H9 (cell line): Measurements from ENCODE around the gene GATA1. TPM values are rescaled to one million over a fixed set of nuclear protein-coding genes. Genes with fewer than 3 reads are reported as not detected.

ENCODE experiments used
- DNase-seq: peaks from one replicate; pipeline ENCODE4 v3.0.0-alpha.2; 2017
- H2AFZ ChIP-seq: one replicate; pipeline ENCODE4 v1.6.1; 2013; ENCODE audit warnings: mild to moderate bottlenecking, low read length, control low read depth, moderate library complexity
- H2AK5ac ChIP-seq: 2 replicates; pipeline ENCODE4 v1.6.1; 2013; ENCODE audit warnings: low read length, control low read depth, mixed read lengths; ENCODE audit not compliant: insufficient read length
- H2BK120ac ChIP-seq: one replicate; pipeline ENCODE4 v1.6.1; 2013; ENCODE audit warnings: low read depth, mild to moderate bottlenecking, low read length, control low read depth, inconsistent platforms; ENCODE audit not compliant: poor library complexity, severe bottlenecking
- H2BK12ac ChIP-seq: 2 replicates; pipeline ENCODE4 v1.6.1; 2013; ENCODE audit warnings: low read length, control low read depth, mixed read lengths, low read depth; ENCODE audit not compliant: insufficient read length
- H2BK15ac ChIP-seq: 2 replicates; pipeline ENCODE4 v1.6.1; 2013; ENCODE audit warnings: low read depth, low read length, control low read depth
- H2BK20ac ChIP-seq: one replicate; pipeline ENCODE4 v1.6.1; 2013; ENCODE audit warnings: low read depth, mild to moderate bottlenecking, low read length, control low read depth, inconsistent platforms; ENCODE audit not compliant: poor library complexity, severe bottlenecking
- H2BK5ac ChIP-seq: 2 replicates; pipeline ENCODE4 v1.6.1; 2013; ENCODE audit warnings: low read length, control low read depth, mixed read lengths; ENCODE audit not compliant: insufficient read length
- H3K14ac ChIP-seq: 2 replicates; pipeline ENCODE4 v1.6.1; 2013; ENCODE audit warnings: low read length, control low read depth; ENCODE audit not compliant: insufficient read depth
- H3K18ac ChIP-seq: 2 replicates; pipeline ENCODE4 v1.6.1; 2013; ENCODE audit warnings: low read depth, mild to moderate bottlenecking, mixed read lengths, low read length, control low read depth; ENCODE audit not compliant: insufficient read length
- H3K23ac ChIP-seq: 2 replicates; pipeline ENCODE4 v1.6.1; 2013; ENCODE audit warnings: low read length, control low read depth, mixed read lengths, low read depth; ENCODE audit not compliant: insufficient read length
- H3K23me2 ChIP-seq: 2 replicates; pipeline ENCODE4 v1.6.1; 2013; ENCODE audit warnings: low read depth, mild to moderate bottlenecking, mixed read lengths, low read length, control low read depth; ENCODE audit not compliant: insufficient read length, poor library complexity, severe bottlenecking
- H3K27ac ChIP-seq: 2 replicates; pipeline ENCODE4 v1.5.1; 2013; ENCODE audit warnings: low read length, control low read depth, mixed read lengths, low read depth; ENCODE audit not compliant: insufficient read length
- H3K27me3 ChIP-seq: 2 replicates; pipeline ENCODE4 v1.6.1; 2013; ENCODE audit warnings: low read length, control low read depth, inconsistent platforms; ENCODE audit not compliant: insufficient read depth
- H3K4ac ChIP-seq: 2 replicates; pipeline ENCODE4 v1.6.1; 2013; ENCODE audit warnings: low read depth, mild to moderate bottlenecking, control low read depth, inconsistent platforms, low read length, moderate library complexity
- H3K4me1 ChIP-seq: 2 replicates; pipeline ENCODE4 v1.6.1; 2013; ENCODE audit warnings: low read length, control low read depth, inconsistent platforms; ENCODE audit not compliant: insufficient read depth
- H3K4me2 ChIP-seq: 2 replicates; pipeline ENCODE4 v1.6.1; 2013; ENCODE audit warnings: low read length, control low read depth, mixed read lengths; ENCODE audit not compliant: insufficient read length, insufficient read depth
- H3K56ac ChIP-seq: 2 replicates; pipeline ENCODE4 v1.6.1; 2013; ENCODE audit warnings: low read depth, mild to moderate bottlenecking, mixed read lengths, low read length, control low read depth; ENCODE audit not compliant: insufficient read length
- H3K79me1 ChIP-seq: 2 replicates; pipeline ENCODE4 v1.6.1; 2013; ENCODE audit warnings: low read depth, mild to moderate bottlenecking, moderate library complexity, low read length, control low read depth, inconsistent platforms; ENCODE audit not compliant: insufficient read depth, poor library complexity, severe bottlenecking
- H3K79me2 ChIP-seq: 2 replicates; pipeline ENCODE4 v1.6.1; 2013; ENCODE audit warnings: low read length, control low read depth, inconsistent platforms; ENCODE audit not compliant: insufficient read depth
- H3K9ac ChIP-seq: 2 replicates; pipeline ENCODE4 v1.6.1; 2013; ENCODE audit warnings: low read length, control low read depth, mixed read lengths; ENCODE audit not compliant: insufficient read length; ENCODE audit errors: extremely low read depth
- H3K9me3 ChIP-seq: one replicate; pipeline ENCODE4 v1.6.1; 2013; ENCODE audit warnings: low read depth, low read length, inconsistent platforms; ENCODE audit not compliant: control insufficient read depth
- H3T11ph ChIP-seq: one replicate; pipeline ENCODE4 v1.6.1; 2013; ENCODE audit warnings: mild to moderate bottlenecking, low read length, control low read depth, inconsistent platforms
- H4K20me1 ChIP-seq: one replicate; pipeline ENCODE4 v1.6.1; 2013; ENCODE audit not compliant: control insufficient read depth, insufficient read length, insufficient read depth
- H4K5ac ChIP-seq: 2 replicates; pipeline ENCODE4 v1.6.1; 2013; ENCODE audit warnings: low read depth, mild to moderate bottlenecking, mixed read lengths, low read length, control low read depth; ENCODE audit not compliant: insufficient read length
- H4K8ac ChIP-seq: replicated peaks from 2 replicates; pipeline ENCODE4 v1.6.1; 2013; ENCODE audit warnings: low read length, control low read depth, mixed read lengths, low read depth; ENCODE audit not compliant: insufficient read length
- H4K91ac ChIP-seq: 2 replicates; pipeline ENCODE4 v1.6.1; 2013; ENCODE audit warnings: low read depth, mild to moderate bottlenecking, moderate library complexity, mixed read lengths, low read length, control low read depth; ENCODE audit not compliant: insufficient read length
- H3K27ac Mint-ChIP-seq, 3 experiments: 2 replicates in 2 of 3; 3 replicates in 1 of 3; pipeline ENCODE4 v1.8.0; 2020 to 2021; ENCODE audit warnings: mixed read lengths in 3 of 3, mild to moderate bottlenecking in 1 of 3, moderate library complexity in 1 of 3
- H3K27me3 Mint-ChIP-seq: 2 replicates; pipeline ENCODE4 v1.8.0; 2021; ENCODE audit warnings: low read depth, mild to moderate bottlenecking, moderate library complexity, mixed read lengths
- H3K36me3 Mint-ChIP-seq, 3 experiments: 2 replicates in 2 of 3; 3 replicates in 1 of 3; pipeline ENCODE4 v1.8.0; 2020 to 2021; ENCODE audit warnings: low read depth in 3 of 3, mixed read lengths in 3 of 3; ENCODE audit not compliant: insufficient read depth in 1 of 3
- H3K4me1 Mint-ChIP-seq, 2 experiments: 2 replicates each; pipeline ENCODE4 v1.8.0; 2020; ENCODE audit warnings: mixed read lengths in 2 of 2
- H3K4me3 Mint-ChIP-seq, 2 experiments: 2 replicates in 1 of 2; 3 replicates in 1 of 2; pipeline ENCODE4 v1.8.0; 2020 to 2021; ENCODE audit warnings: mild to moderate bottlenecking in 2 of 2, mixed read lengths in 2 of 2, moderate library complexity in 1 of 2
- H3K9me3 Mint-ChIP-seq, 2 experiments: 2 replicates in 1 of 2; 3 replicates in 1 of 2; pipeline ENCODE4 v1.8.0; 2020; ENCODE audit warnings: mild to moderate bottlenecking in 2 of 2, mixed read lengths in 2 of 2, moderate library complexity in 1 of 2
- WGBS: extraction: QIAGEN DNeasy Blood & Tissue Kit; methylation state at CpG from one replicate; pipeline ENCODE4 v1.1.7; 2013; ENCODE audit warnings: missing lambda C conversion rate, low lambda C conversion rate, mixed read lengths; ENCODE audit not compliant: insufficient read length; ENCODE audit errors: extremely low coverage; 5-methylcytosine and 5-hydroxymethylcytosine counted together
- total RNA-seq: library from RNA; stranded (reverse); gene quantifications from 2 replicates; pipeline ENCODE4 v1.2.1, GENCODE V29; 2021
- TF ChIP-seq, protein P1 (sequence below): fragments of 200-600 bp; sonication (generic); conservative IDR thresholded peaks from 3 replicates; pipeline ENCODE4 v1.8.0; 2021; ENCODE audit warnings: antibody characterized with exemption, mild to moderate bottlenecking

The GATA1 gene
- total RNA-seq, 1 experiment from 2014 or later: not detected

DNA sequence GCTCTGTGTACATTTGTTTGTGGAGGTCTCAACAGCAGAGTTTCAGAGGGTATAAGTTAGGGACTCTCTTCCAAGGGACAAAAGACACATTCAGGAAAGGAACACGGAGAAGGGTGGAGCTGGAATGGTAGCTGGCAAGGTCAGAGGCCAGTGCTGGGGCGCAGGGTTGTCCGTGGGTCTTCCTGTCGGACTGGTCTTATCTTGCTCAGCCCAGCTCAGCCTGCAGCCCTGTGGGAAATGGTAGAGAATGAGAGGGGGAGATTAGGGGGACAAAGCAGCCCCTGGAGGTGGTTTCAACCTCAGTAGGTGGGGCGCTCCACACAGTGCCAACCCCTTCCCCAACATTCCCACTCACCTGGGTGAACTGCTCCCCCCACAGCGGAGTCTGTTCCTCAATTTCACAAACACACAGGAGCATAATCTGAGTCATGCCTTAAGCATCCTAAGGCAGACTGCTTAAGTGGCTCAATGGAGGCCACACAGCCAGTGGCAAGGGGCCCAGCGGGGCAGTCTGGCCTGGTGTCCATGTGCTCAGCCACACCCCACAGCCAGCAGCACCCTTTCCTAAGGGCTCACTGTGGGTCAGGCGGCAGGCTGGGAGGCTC lies 8.6 kb downstream of the GATA1 start:
- no peak overlapping the region for H3K27ac ChIP-seq
- no peak overlapping the region for H3K9ac ChIP-seq
- TF ChIP-seq, protein P1, sequence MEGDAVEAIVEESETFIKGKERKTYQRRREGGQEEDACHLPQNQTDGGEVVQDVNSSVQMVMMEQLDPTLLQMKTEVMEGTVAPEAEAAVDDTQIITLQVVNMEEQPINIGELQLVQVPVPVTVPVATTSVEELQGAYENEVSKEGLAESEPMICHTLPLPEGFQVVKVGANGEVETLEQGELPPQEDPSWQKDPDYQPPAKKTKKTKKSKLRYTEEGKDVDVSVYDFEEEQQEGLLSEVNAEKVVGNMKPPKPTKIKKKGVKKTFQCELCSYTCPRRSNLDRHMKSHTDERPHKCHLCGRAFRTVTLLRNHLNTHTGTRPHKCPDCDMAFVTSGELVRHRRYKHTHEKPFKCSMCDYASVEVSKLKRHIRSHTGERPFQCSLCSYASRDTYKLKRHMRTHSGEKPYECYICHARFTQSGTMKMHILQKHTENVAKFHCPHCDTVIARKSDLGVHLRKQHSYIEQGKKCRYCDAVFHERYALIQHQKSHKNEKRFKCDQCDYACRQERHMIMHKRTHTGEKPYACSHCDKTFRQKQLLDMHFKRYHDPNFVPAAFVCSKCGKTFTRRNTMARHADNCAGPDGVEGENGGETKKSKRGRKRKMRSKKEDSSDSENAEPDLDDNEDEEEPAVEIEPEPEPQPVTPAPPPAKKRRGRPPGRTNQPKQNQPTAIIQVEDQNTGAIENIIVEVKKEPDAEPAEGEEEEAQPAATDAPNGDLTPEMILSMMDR: no peak
- H2BK12ac ChIP-seq: no peak overlapping the region
- H3K27me3 ChIP-seq: no peaks in the 10 kb centered on the region
- H3T11ph ChIP-seq: no peak overlapping the region
- no peaks in the 10 kb centered on the region for H3K79me1 ChIP-seq
- no peaks in the 10 kb centered on the region for H3K23me2 ChIP-seq
- no peak overlapping the region for H3K56ac ChIP-seq
- H3K4me1 Mint-ChIP-seq: no peaks in the 10 kb centered on the region
- no peak overlapping the region for H3K4ac ChIP-seq
- no peak overlapping the region for H2BK120ac ChIP-seq
- H3K79me2 ChIP-seq: no peaks in the 10 kb centered on the region
- H4K8ac ChIP-seq: no peak overlapping the region
- no peak overlapping the region for H3K4me2 ChIP-seq
- WGBS: no CpG with 5 or more reads among the region's 8 CpGs
- peaks cover 10% of the 10 kb centered on the region for H3K9me3 ChIP-seq
- DNase-seq: no peak
- no peak overlapping the region; a peak in 1 of 7 replicates for H3K27ac Mint-ChIP-seq
- no peak overlapping the region for H2BK20ac ChIP-seq
- no peak overlapping the region for H3K23ac ChIP-seq
- peaks cover 0 to 7% (median 4%) of the 10 kb centered on the region in 3 experiments; a peak in 5 of 7 replicates for H3K36me3 Mint-ChIP-seq
- H2AK5ac ChIP-seq: no peak overlapping the region
- H3K18ac ChIP-seq: no peak overlapping the region
- peaks cover 2% of the 10 kb centered on the region; the same call in 1 of the 2 replicates for H3K27me3 Mint-ChIP-seq
- H2AFZ ChIP-seq: no peak overlapping the region
- H4K20me1 ChIP-seq: no peaks in the 10 kb centered on the region
- no peak overlapping the region for H2BK15ac ChIP-seq
- H4K91ac ChIP-seq: no peak overlapping the region
- H2BK5ac ChIP-seq: no peak overlapping the region
- no peak overlapping the region for H4K5ac ChIP-seq
- H3K14ac ChIP-seq: no peak overlapping the region
- peaks cover 65 to 68% of the 10 kb centered on the region in 2 experiments for H3K9me3 Mint-ChIP-seq
- no peak overlapping the region for H3K4me3 Mint-ChIP-seq
- H3K4me1 ChIP-seq: no peaks in the 10 kb centered on the region
